Measurements from ENCODE around the gene FLAD1.

GRCh38 chr1:155009221-155009711 lies 26.1 kb downstream of the FLAD1 start:
- TF ChIP-seq, protein P1, sequence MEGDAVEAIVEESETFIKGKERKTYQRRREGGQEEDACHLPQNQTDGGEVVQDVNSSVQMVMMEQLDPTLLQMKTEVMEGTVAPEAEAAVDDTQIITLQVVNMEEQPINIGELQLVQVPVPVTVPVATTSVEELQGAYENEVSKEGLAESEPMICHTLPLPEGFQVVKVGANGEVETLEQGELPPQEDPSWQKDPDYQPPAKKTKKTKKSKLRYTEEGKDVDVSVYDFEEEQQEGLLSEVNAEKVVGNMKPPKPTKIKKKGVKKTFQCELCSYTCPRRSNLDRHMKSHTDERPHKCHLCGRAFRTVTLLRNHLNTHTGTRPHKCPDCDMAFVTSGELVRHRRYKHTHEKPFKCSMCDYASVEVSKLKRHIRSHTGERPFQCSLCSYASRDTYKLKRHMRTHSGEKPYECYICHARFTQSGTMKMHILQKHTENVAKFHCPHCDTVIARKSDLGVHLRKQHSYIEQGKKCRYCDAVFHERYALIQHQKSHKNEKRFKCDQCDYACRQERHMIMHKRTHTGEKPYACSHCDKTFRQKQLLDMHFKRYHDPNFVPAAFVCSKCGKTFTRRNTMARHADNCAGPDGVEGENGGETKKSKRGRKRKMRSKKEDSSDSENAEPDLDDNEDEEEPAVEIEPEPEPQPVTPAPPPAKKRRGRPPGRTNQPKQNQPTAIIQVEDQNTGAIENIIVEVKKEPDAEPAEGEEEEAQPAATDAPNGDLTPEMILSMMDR (IDR thresholded peaks at IDR 0.05) = no peak
- TF ChIP-seq POLR2A (IDR thresholded peaks at IDR 0.05) (no peak), EP300 (IDR thresholded peaks at IDR 0.05) (no peak)

All from ovary (tissue), 3 donors.